T-helper 17 cell (primary cell): Measurements from ENCODE around the gene GPR18. TPM values are rescaled to one million over a fixed set of nuclear protein-coding genes. Genes with fewer than 3 reads are reported as not detected.
"Not testable (repeated sequence)": the region's sequence is repeated elsewhere in the genome, so short reads cannot be mapped to it uniquely, and the experiment has no call there.

ENCODE experiments used
- ATAC-seq: fragments of 150-1000 bp; cut with Tn5 transposase; 2 replicates; pipeline ENCODE4 v1.10.0; 2021; ENCODE audit warnings: mild to moderate bottlenecking, moderate library complexity
- DNase-seq, 3 donors: peaks; one replicate each; pipeline versions ENCODE4 v3.0.0 to v3.0.0-alpha.2; 2020 to 2021
- H3K9me3 ChIP-seq: one replicate; pipeline ENCODE4 v1.7.0; 2013; ENCODE audit warnings: low read length, mild to moderate bottlenecking; ENCODE audit not compliant: control insufficient read depth, poor library complexity, severe bottlenecking
- H3K27ac Mint-ChIP-seq: one replicate; pipeline ENCODE4 v1.8.0; 2022; ENCODE audit warnings: mild to moderate bottlenecking, moderate library complexity, mixed read lengths
- H3K27me3 Mint-ChIP-seq: one replicate; pipeline ENCODE4 v1.8.0; 2022; ENCODE audit warnings: mixed read lengths
- H3K36me3 Mint-ChIP-seq: one replicate; pipeline ENCODE4 v1.8.0; 2022; ENCODE audit warnings: low read depth, mixed read lengths
- H3K4me1 Mint-ChIP-seq: one replicate; pipeline ENCODE4 v1.8.0; 2022; ENCODE audit warnings: mild to moderate bottlenecking, mixed read lengths
- H3K4me3 Mint-ChIP-seq: one replicate; pipeline ENCODE4 v1.8.0; 2022; ENCODE audit warnings: mild to moderate bottlenecking, moderate library complexity, mixed read lengths
- total RNA-seq, 4 donors: library from RNA in 2 of 4; stranded (reverse) in 2 of 4; gene quantifications; one replicate each; pipeline ENCODE4 v1.2.3 and lab custom pipeline; 2022 to 2026

GPR18 gene
- total RNA-seq, 2 donors from 2014 or later: 10.1 to 13.6 TPM

DNA sequence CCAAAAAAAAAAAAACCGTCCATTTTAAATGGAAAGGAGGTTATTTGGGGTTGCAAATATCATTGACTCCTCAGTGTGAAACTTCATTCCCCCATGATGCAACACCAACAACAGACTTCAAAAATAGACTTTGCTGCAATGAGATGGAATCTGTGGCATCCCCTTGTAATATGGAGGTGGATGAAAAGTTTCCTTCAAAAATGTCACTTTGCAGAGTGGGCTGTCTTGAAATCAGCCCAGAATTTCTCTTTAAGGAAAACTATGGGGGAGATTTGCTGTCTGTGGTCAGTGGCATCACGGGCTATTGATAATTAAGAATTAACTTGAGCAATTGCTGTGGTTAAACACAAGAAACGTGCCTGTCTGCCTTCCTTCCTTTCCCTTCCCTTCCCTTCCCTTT, 1.5 kb downstream of the GPR18 start:
- no peak for DNase-seq
- Mint-ChIP-seq H3K4me1 (peaks cover 45% of the 10 kb centered on the region), H3K36me3 (peaks cover 12% of the 10 kb centered on the region), H3K27me3 (no peaks in the 10 kb centered on the region), H3K27ac (peak overlapping the region; percentile 65), H3K4me3 (peak overlapping the region; percentile 85)
- no peaks in the 10 kb centered on the region for H3K9me3 ChIP-seq
- ATAC-seq: peak; percentile 43

DNA sequence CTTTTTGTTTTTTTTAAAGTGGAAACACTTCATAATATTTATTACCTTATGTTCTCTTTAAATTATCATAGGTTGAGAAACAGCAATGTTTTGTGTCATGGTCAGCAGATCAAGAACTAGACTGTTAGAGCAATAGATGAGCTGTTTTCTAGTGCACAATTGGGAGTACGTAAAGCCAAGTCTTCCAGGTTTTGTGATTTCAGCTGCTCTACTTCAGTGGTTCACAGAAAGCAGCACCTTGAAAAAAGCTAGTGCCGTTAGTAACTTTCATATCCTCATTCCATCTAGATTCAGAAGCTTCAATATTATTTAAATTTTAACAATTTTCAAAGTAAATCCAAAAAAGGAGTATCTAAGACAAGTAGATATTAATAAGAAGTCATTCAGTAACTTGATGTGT, 1.9 kb downstream of the GPR18 start:
- Mint-ChIP-seq H3K36me3 (peaks cover 12% of the 10 kb centered on the region), H3K4me3 (peak overlapping the region; percentile 85), H3K4me1 (peaks cover 47% of the 10 kb centered on the region), H3K27ac (peak overlapping the region; percentile 65), H3K27me3 (no peaks in the 10 kb centered on the region)
- DNase-seq: no peak
- H3K9me3 ChIP-seq: no peaks in the 10 kb centered on the region
- ATAC-seq: no peak

DNA sequence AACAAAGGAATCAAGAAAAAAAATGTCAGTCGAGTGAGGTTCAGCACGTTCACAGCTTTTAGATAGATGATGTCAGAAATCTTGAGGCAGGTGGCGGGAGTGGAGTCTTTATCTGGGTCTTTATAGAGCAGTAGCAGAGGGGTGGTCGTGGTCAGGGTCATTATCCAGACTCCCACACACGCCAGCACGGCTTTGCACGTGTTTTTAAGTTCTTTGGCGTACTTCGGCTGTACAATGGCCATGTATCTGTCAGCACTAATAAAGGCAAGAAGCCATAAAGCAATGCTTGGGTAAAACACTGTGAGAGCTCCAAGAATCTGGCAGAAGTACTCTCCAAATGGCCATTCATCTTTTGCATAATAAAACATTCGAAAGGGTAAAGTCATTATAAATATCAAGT, 2.9 kb downstream of the GPR18 start:
- ATAC-seq (no peak), DNase-seq (no peak)
- peaks cover 12% of the 10 kb centered on the region for H3K36me3 Mint-ChIP-seq
- peak overlapping the region; percentile 47 for H3K4me3 Mint-ChIP-seq
- H3K4me1 Mint-ChIP-seq: peaks cover 46% of the 10 kb centered on the region
- peak overlapping the region; percentile 65 for H3K27ac Mint-ChIP-seq
- no peaks in the 10 kb centered on the region for H3K27me3 Mint-ChIP-seq
- H3K9me3 ChIP-seq: no peaks in the 10 kb centered on the region

DNA sequence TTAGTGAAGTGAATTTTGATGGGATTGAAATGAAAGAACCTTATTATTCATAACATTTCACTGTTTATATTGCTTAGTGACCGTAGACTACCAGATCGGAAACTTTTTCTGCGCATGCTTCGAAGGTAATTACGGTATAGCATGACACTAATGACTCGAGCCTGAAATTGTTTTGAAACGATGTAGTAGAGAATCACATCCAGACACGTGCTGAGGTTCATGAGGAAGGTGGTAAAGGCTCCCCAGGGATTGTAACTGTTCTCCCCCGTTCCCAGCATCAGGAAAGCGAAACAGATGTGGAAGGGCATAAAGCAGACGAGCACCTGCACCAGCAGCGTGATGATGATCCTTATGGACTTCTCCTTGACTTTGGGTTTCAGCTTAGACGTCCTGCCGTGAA, 3.3 kb downstream of the GPR18 start:
- peak overlapping the region; percentile 47 for H3K4me3 Mint-ChIP-seq
- peaks cover 12% of the 10 kb centered on the region for H3K36me3 Mint-ChIP-seq
- ATAC-seq (no peak), DNase-seq (no peak)
- peaks cover 46% of the 10 kb centered on the region for H3K4me1 Mint-ChIP-seq
- no peaks in the 10 kb centered on the region for H3K9me3 ChIP-seq
- H3K27me3 Mint-ChIP-seq: no peaks in the 10 kb centered on the region
- peak overlapping the region; percentile 65 for H3K27ac Mint-ChIP-seq

DNA sequence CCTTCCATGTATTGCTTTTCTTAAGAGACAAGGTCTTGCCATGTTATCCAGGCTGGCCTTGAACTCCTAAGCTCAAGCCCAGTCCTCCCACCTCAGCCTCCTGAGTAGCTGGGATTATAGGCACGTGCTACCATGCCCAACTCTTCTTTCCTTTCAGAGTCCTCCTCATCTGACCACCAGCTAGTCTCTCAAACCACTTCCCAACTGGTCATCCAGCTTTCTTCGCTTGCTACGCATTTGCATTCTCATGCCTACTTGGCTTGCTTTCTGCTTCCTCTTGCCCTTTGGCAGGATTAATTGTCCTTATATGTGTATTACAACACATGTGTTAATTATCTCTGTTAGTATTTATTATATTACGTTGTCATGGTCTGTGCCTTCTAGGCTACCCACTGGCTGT, 6.3 kb downstream of the GPR18 start:
- H3K36me3 Mint-ChIP-seq: peaks cover 19% of the 10 kb centered on the region
- ATAC-seq: no peak
- peak overlapping the region; percentile 84 for H3K27ac Mint-ChIP-seq
- H3K27me3 Mint-ChIP-seq: no peaks in the 10 kb centered on the region
- H3K4me3 Mint-ChIP-seq: no peak overlapping the region
- peaks cover 40% of the 10 kb centered on the region for H3K4me1 Mint-ChIP-seq
- H3K9me3 ChIP-seq: no peaks in the 10 kb centered on the region
- no peak for DNase-seq

DNA sequence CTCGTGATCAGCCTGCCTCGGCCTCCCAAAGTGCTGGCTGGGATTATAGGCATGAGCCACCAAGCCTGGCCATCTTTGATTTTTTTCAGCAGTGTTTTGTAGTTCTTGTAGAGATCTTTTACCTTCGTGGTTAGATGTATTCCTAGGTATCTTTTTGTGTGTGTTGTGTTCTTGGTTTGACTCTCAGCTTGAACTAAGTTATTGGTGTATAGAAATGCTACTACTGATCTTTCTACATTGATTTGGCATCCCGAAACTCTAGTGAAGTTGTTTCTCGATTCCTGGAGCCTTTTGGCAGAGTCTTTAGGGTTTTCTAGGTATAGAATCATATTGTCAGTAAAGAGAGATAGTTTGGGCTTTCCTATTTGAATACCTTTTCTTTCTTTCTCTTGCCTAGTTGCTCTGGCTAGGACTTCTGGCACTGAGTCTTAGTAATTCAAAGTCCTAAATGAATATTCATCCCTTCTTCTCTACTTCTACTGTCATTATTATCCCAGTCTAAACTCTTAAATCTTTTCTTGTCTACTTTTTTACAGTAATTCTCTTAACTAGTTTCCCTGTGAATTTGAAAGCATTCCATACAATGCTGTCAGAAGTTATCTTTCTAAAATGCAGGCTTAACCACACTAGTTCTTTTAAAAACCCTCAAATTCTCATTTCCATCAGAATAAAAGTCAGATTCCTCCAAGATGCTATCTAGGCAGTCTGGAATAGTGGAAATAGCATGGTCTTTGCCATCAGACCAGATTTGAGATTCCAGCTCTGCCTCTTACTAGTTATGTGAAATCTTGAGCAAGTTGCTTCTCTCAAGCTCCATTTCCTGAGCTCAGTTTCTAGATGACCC, 7.0 kb downstream of the GPR18 start:
- H3K4me3 Mint-ChIP-seq: no peak overlapping the region
- peak overlapping the region; percentile 84 for H3K27ac Mint-ChIP-seq
- H3K27me3 Mint-ChIP-seq: no peaks in the 10 kb centered on the region
- ATAC-seq (no peak), DNase-seq (no peak)
- H3K4me1 Mint-ChIP-seq: peaks cover 37% of the 10 kb centered on the region
- H3K9me3 ChIP-seq: no peaks in the 10 kb centered on the region
- peaks cover 19% of the 10 kb centered on the region for H3K36me3 Mint-ChIP-seq

DNA sequence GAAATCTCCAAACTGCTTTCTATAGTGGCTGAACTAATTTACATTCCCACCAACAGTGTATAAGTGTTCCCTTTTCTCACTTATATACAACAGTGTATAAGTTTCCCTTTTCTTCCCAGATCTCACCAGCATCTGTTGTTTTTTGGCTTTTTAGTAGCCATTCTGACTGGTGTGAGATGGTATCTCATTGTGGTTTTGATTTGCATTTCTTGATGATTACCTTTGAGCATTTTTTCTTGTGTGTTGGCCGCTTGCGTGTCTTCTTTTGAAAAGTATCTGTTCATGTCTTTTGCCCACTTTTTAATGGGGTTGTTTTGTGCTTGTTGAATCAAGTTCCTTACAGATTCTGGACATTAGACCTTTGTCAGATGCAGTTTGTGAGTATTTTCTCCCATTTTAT, 8.6 kb downstream of the GPR18 start:
- H3K9me3 ChIP-seq, DNase-seq, ATAC-seq, H3K36me3 Mint-ChIP-seq, H3K4me3 Mint-ChIP-seq, H3K27me3 Mint-ChIP-seq: not testable (repeated sequence)
- H3K27ac Mint-ChIP-seq: peak overlapping the region; percentile 30
- peaks cover 26% of the 10 kb centered on the region for H3K4me1 Mint-ChIP-seq

DNA sequence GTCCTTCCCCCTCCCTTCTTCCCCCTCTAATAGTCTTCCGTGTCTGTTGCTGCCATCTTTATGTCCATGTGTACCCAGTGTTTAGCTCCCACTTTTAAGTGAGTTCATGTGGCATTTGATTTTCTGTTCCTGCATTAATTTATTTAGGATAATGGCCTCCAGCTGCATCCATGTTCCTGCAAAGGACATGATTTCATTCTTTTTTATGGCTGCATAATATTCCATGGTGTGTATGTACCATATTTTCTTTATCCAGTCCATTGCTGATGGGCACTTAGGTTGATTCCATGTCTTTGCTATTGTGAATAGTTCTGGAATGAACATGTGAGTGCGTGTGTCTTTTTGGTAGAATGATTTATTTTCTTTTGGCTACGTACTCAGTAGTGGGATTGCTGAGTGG, 9.0 kb downstream of the GPR18 start:
- H3K9me3 ChIP-seq, H3K4me3 Mint-ChIP-seq, H3K27me3 Mint-ChIP-seq, H3K36me3 Mint-ChIP-seq, ATAC-seq, DNase-seq: not testable (repeated sequence)
- Mint-ChIP-seq H3K27ac (peak overlapping the region; percentile 30), H3K4me1 (peaks cover 26% of the 10 kb centered on the region)

DNA sequence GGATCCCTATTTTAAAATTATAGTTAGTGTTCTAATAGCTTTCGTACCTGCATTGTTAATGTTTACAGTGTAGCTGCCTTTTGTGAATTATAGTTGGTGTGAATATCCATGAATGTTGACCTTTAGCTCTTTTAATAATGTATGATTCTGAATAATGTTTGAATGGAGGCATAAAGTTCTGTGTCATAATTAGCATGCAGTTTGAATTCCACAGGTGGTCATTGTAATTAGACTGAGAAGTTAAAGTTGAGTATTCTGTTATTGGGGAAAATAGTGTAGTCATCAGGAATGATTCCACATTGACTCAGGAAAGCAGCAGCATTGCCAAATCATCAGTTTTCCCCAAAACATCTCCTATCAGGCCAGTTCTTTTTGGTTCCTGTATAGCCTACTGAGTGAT, 12.1 kb downstream of the GPR18 start:
- Mint-ChIP-seq H3K27me3 (no peaks in the 10 kb centered on the region), H3K4me1 (peaks cover 18% of the 10 kb centered on the region), H3K4me3 (no peak overlapping the region), H3K27ac (no peak overlapping the region), H3K36me3 (peaks cover 11% of the 10 kb centered on the region)
- H3K9me3 ChIP-seq: no peaks in the 10 kb centered on the region
- no peak for DNase-seq
- ATAC-seq: no peak

DNA sequence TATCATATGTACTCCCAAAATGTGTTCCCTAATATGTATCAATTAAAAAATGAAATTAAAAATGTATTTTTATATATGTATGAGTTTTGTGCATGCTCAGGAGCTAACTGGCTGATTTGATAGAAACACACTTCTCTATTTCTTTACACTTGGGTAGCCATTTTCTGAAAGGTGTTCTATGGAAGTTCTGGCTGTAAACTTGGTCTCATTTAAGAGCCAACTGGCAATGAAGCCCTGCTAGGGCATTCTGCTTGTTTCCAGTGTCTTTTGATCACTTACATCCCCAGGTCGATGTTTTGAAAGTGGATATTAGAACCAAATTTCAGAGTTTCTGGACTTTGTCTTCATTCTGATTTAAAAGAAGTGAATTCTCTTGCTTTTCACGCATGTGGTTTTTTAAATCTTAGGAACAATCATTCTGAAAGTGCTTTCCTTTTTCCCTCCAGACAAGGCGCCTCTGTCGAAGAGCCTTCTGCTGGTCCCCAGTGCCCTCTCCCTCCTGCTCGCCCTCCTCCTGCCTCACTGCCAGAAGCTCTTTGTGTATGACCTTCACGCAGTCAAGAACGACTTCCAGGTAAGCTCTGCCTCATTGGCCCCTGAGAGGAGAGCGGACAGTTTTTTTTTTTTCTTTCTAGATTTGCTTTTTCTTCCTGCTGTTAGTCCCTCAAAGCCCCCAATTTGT, 20.1 kb downstream of the GPR18 start:
- H3K36me3 Mint-ChIP-seq: peaks cover 10% of the 10 kb centered on the region
- peaks cover 50% of the 10 kb centered on the region for H3K4me1 Mint-ChIP-seq
- peak overlapping the region; percentile 92 for H3K4me3 Mint-ChIP-seq
- H3K27ac Mint-ChIP-seq: peak overlapping the region; percentile 96
- peak; percentile 90 for ATAC-seq
- peak in 1 of 3 donors; percentile 26 for DNase-seq
- H3K27me3 Mint-ChIP-seq: no peaks in the 10 kb centered on the region
- no peaks in the 10 kb centered on the region for H3K9me3 ChIP-seq

DNA sequence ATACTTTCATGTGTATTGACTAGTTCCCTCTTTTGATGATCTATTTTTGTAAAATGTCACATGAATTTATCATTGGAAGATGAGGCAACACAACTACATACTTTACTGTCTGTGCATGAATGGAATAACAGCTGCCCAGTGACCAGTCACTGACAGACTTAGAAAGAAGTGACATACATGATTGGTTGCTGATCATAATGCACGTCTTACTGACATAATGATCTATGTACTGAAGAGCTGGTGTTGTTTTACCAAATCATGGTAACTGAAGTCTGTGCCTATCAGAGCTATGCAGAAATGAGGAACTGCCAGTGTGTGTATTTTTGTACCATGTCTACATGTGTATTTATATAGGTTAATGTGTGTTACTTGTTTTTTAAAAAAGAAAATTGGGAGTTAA, 26.5 kb downstream of the GPR18 start:
- Mint-ChIP-seq H3K27me3 (no peaks in the 10 kb centered on the region), H3K4me3 (peak overlapping the region; percentile 71), H3K36me3 (peaks cover 4% of the 10 kb centered on the region), H3K4me1 (peaks cover 53% of the 10 kb centered on the region), H3K27ac (peak overlapping the region; percentile 99)
- ATAC-seq (peak; percentile 45), DNase-seq (no peak)
- no peaks in the 10 kb centered on the region for H3K9me3 ChIP-seq

DNA sequence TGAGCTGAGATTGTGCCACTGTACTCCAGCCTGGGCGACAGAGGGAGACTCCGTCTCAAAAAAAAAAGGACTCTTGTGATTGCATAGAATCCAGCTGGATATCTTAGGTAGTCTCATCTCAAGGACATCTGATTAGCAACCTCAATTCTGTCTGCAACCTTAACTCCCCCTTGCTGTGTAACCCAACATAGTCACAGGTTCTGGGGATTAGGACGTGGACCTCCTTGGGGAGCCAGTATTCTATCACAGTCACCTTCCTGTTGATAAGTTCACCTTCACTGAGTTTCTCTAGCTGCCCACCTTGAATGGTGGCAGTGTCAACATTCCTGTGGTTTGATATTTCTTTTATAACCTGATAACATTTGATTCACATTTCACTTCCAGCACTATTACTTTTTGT, 27.2 kb downstream of the GPR18 start:
- DNase-seq: no peak

DNA sequence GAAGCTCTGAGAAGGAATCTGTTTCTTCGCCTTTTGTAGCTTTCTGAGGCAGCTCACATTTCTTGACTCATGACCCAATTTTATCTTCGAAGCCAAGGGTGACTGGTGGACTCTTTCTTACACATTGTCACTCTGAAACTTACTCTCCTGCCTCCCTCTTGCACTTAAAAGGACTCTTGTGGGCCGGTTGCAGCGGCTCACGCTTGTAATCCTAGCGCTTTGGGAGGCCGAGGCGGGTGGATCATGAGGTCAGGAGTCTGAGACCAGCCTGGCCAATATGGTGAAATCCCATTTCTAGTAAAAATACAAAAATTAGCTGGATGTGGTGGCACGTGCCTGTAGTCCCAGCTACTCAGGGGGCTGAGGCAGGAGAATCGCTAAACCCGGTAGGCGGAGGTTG, 27.6 kb downstream of the GPR18 start:
- Mint-ChIP-seq H3K4me3 (peak overlapping the region; percentile 71), H3K27ac (peak overlapping the region; percentile 99), H3K4me1 (peaks cover 57% of the 10 kb centered on the region)
- not testable (repeated sequence) for H3K36me3 Mint-ChIP-seq, DNase-seq, H3K9me3 ChIP-seq, H3K27me3 Mint-ChIP-seq
- peak; percentile 27 for ATAC-seq

More for the DNA sequence above, 27.2 kb downstream of the GPR18 start:
- peaks cover 9% of the 10 kb centered on the region for H3K36me3 Mint-ChIP-seq
- H3K4me3 Mint-ChIP-seq: peak overlapping the region; percentile 71
- H3K27ac Mint-ChIP-seq: peak overlapping the region; percentile 99
- H3K27me3 Mint-ChIP-seq: no peaks in the 10 kb centered on the region
- H3K4me1 Mint-ChIP-seq: peaks cover 54% of the 10 kb centered on the region
- ATAC-seq: peak; percentile 27
- no peaks in the 10 kb centered on the region for H3K9me3 ChIP-seq
